DOHH2 (cell line): Measurements from ENCODE around the gene KCTD10.

Experiments used
- CTCF ChIP-seq: fragments of 200-600 bp; sonication (generic); IDR thresholded peaks from one replicate; pipeline ENCODE4 v1.5.1; 2014; ENCODE audit warnings: antibody characterized with exemption, mild to moderate bottlenecking, low read depth, low read length; ENCODE audit not compliant: poor library complexity, severe bottlenecking
- EZH2phosphoT487 ChIP-seq: fragments of 200-600 bp; sonication (generic); IDR thresholded peaks from 2 replicates; pipeline ENCODE4 v1.6.1; 2017; ENCODE audit warnings: borderline replicate concordance, mild to moderate bottlenecking, antibody characterized with exemption, low read length, moderate library complexity, mixed read lengths

- TF ChIP-seq CTCF (no peak), EZH2phosphoT487 (no peak)
Measured at GRCh38 chr12:109510196-109510595, 33.1 kb upstream of the KCTD10 start.
